Measurements from ENCODE around the gene AFAP1L2.

DNA sequence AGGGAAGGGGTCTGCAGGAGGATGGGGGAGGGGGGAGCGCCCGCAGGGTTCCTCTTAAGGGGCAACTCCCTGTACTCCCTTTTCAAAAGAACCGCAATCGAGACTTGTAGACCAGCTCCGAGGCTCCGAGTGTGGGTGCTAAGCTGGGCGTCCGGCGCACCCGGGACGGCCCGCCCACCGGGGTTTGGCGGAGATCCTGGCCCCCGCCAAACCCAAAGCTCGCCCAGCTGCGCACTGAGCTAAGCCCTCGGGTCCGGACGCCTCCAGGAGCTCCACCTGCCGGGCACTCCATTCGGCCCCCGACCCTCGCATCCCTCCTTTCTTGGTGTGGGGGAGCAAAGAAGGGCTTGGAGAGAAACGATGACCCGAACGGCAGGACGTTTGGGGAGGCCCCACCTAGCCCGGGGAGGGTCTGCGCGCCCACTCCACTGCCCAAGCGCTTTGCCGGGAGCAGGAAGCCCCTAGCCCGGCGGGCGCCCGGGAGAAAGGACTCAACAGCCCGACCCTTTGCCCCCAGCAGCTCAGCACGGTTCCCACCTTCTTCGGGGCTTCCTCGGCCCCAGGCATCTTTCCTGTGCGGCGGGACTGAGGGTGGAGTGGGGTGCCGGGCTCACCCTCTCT, 651 bp downstream of the AFAP1L2 start:
- TF ChIP-seq, protein P1, sequence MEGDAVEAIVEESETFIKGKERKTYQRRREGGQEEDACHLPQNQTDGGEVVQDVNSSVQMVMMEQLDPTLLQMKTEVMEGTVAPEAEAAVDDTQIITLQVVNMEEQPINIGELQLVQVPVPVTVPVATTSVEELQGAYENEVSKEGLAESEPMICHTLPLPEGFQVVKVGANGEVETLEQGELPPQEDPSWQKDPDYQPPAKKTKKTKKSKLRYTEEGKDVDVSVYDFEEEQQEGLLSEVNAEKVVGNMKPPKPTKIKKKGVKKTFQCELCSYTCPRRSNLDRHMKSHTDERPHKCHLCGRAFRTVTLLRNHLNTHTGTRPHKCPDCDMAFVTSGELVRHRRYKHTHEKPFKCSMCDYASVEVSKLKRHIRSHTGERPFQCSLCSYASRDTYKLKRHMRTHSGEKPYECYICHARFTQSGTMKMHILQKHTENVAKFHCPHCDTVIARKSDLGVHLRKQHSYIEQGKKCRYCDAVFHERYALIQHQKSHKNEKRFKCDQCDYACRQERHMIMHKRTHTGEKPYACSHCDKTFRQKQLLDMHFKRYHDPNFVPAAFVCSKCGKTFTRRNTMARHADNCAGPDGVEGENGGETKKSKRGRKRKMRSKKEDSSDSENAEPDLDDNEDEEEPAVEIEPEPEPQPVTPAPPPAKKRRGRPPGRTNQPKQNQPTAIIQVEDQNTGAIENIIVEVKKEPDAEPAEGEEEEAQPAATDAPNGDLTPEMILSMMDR (conservative IDR thresholded peaks at IDR 0.05; ENCODE audit: low read length), result no peak
- TF ChIP-seq EZH2phosphoT487 (IDR thresholded peaks at IDR 0.05; ENCODE audit: borderline replicate concordance, low read depth, low read length), result no peak
